GM19351 (cell line): ENCODE data around the gene FABP1.

Experiments
- ATAC-seq: cut with Tn5 transposase; IDR thresholded peaks from one replicate; pipeline ENCODE4 v1.9.1; 2021; ENCODE audit warnings: mild to moderate bottlenecking, moderate library complexity; ENCODE audit not compliant: unreplicated experiment

FABP1 gene

DNA sequence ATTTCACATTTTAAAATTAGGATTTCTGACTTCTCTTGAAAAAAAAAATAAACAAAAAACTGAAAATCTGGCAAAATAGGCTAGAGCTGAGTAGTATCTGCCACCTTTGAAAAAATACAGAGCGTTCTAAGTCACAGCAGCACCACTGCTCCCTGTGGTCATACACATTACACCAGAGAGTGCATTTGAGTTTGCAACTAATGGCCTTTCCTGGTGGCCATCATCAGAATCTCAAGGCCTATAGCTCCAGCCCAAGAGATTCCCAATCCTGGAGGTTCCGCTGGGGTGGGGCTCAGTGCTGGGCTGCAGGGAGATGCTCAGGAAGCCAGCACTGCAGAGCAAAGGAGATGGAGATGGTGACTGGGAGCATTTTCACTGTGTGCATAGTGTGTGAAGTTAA lies 42.8 kb downstream of the FABP1 start:
- ATAC-seq: no peak

DNA sequence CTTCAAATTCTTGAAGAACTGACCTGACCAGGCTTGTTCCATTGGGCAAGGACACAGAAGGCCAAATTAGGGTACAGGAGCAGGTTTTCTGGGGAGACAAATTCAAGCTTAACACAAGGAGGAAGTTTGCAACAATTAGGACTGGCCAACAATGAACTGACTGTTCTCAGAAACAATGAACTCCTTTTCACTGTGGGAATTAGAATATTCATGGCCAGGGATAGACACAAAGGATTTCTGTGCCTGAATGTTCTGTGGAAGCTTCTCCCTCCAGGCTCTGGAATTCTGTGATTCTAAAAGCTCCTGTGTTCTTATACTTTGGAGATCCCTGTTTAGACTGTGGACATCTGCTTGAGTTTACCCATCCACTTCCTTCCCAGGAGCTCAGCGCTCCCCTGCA lies 45.1 kb downstream of the FABP1 start:
- no peak for ATAC-seq

DNA sequence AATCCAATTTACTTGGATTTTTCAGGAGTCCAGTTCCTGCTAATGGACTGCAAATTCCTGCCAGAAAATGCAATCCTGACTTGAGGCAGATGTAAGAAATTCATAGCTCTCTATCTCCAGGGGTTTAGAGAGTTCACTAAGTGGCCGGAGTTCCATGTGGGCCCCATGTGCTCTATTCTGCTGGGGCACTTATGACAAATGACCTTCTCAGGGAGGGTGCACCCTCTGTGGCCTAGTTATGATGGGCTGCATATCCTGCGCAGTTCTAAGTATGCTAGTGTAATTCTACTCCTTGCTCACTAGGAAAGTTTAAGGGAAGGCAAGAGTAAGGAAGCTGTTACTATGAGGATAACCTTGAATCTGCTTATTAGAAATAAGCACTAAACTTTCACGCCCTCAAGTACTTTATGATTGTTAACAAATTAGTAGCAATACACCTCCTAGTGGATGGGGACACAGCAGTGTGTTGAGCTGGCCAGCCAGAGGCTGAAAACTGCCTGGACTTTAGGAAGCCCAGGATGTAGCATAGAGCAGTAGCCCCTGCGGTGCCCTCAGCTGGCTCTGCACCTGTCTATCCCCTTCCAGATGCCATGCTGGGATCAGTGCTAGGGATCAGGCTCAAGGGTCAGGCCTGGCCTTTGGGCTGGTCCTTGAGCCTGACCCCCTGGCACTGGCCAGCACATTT lies 45.8 kb downstream of the FABP1 start:
- no peak for ATAC-seq

DNA sequence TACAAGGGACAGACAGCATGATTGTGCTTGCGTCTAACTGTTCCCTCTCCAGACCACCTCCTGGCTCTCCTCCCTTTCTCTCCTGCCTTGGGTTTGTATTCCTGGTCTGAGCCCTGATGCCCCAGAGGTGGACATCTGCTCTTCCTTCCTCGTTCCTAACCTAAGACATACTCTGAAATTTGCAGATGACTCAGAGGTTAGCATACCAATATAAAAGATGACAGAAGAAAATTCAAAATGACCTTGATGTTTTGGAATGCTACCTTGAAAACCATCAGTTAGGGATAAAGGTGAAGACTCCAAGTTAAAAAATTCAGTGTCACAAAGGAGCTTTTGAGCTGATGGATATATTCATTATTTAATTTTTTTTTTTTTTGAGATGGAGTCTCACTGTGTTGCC lies 47.3 kb downstream of the FABP1 start:
- no peak for ATAC-seq

DNA sequence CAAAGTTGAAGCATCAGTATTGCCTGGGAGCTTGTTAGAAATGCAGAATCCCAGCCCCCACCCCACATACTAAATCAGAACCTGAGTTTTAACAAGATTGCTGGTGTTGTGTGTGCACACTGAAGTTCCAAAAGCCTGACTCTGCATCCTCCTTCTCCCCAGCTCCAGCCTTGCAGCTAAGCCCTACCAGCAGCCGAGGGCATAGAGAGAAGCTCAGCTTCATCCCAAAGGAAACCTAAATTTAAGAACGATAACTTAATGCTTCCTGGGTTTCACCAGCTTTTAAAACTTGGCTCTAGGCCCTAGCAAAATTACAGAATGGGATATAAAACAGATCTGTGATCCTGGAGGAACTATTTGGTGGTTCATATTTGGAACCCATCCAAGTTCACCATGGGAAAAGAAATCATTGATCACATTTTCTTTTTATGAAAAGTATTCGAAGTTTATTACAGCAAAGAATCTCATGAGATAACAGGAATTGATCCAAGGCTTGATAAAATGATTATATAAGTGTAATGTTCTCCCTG lies 49.2 kb downstream of the FABP1 start:
- no peak for ATAC-seq

DNA sequence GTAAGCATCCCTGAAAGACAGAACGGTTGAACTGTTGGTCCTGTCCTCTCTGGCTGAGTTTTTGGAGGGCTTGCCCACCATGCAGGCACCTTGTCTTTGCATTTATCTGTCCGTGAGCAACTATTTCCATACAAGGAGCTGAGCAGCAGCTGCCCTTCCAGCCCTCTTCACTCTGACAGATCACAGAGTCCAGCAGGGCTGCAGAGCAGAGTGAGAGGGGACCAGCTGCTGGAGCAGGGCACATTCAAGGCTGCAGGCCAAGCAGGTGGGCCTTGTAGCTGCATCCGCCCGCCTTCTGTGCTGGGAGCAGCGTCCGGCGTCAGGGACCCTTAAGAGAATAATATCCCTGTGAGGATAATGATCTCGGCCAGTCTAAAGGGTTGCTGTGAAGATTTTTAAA lies 50.8 kb downstream of the FABP1 start:
- no peak for ATAC-seq

DNA sequence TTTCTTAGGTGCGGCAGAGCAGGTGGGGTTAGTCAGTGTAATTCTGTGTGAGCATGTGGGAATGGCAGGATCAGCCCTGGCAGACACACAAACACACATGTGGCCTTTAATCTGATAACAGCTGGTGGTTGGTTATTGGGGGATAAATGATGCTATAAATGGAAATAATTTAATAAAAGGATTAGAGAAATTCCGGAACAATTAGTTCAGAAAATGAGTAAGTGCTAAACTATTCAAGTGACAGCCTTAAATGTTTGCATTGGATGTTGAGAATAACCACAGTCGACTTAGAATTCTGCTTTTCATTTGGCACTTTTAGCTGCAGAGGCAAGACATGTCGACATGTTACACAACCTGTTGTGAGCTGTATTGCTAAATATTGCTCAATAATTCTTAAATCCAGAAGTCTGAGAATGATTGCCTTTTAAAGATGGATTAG lies 53.0 kb downstream of the FABP1 start:
- ATAC-seq: no peak

DNA sequence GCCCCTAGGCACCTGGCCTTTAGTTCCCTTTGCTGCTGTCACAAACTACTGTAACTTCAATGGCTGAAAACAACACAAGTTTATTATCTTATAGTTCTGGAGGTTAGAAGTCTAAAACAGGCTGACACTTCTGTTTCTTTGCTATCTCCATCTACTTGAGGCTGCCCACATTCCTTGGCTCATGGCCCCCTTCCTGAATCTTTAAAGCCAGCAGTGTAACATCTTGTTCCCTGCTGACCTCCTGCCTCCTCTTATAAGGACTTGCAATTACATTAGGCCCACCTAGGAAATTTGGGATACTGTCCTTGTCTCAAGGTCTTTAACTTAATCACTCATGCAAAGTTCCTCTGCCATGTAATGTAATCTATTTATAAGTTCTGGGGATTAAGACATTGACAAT lies 53.7 kb downstream of the FABP1 start:
- ATAC-seq: no peak
